HepG2 (cell line): ENCODE data around the gene LAMTOR3. TPM values are rescaled to one million over a fixed set of nuclear protein-coding genes. Genes with fewer than 3 reads are reported as not detected.
A peak's percentile ranks its signal among the peaks of the same experiment; 100 is the strongest.

Experiments
- ADNP ChIP-seq: sonication (generic); formaldehyde crosslinking; IDR thresholded peaks from 2 replicates; pipeline ENCODE4 v1.4.0; 2020; ENCODE audit warnings: missing genetic modification reagents
- E2F1 ChIP-seq: sonication (generic); formaldehyde crosslinking; IDR thresholded peaks from 2 replicates; pipeline ENCODE4 v1.5.0; 2020; ENCODE audit warnings: missing genetic modification reagents
- ERF ChIP-seq: IDR thresholded peaks from 2 replicates; pipeline ENCODE4 v1.6.1; 2018; ENCODE audit warnings: missing biosample characterization, missing genetic modification reagents
- FOXA3 ChIP-seq: IDR thresholded peaks from 2 replicates; pipeline ENCODE4 v1.6.1; 2016; ENCODE audit warnings: missing genetic modification reagents, missing compliant biosample characterization
- FOXP4 ChIP-seq: sonication (generic); formaldehyde crosslinking; IDR thresholded peaks from 2 replicates; pipeline ENCODE4 v1.4.0; 2020; ENCODE audit warnings: missing genetic modification reagents
- HBP1 ChIP-seq: IDR thresholded peaks from 2 replicates; pipeline ENCODE4 v1.6.1; 2016; ENCODE audit warnings: low read depth, control low read depth
- MTERF4 ChIP-seq: sonication (generic); formaldehyde crosslinking; IDR thresholded peaks from 2 replicates; pipeline ENCODE4 v1.8.0; 2023; ENCODE audit warnings: mild to moderate bottlenecking, missing genetic modification reagents
- NFATC3 ChIP-seq: sonication (generic); formaldehyde crosslinking; IDR thresholded peaks from 2 replicates; pipeline ENCODE4 v1.5.1; 2020; ENCODE audit warnings: mild to moderate bottlenecking, missing genetic modification reagents
- PAX8 ChIP-seq: sonication (generic); formaldehyde crosslinking; IDR thresholded peaks from 2 replicates; pipeline ENCODE4 v1.8.0; 2022; ENCODE audit warnings: mild to moderate bottlenecking, missing genetic modification reagents, borderline replicate concordance
- RCOR2 ChIP-seq: IDR thresholded peaks from 2 replicates; pipeline ENCODE4 v1.6.1; 2016; ENCODE audit warnings: missing biosample characterization, missing genetic modification reagents
- SIN3A ChIP-seq: IDR thresholded peaks from 2 replicates; pipeline ENCODE4 v1.6.1; 2011; ENCODE audit warnings: low read depth, mild to moderate bottlenecking, control low read depth, low read length, borderline replicate concordance
- SP4 ChIP-seq: sonication (generic); formaldehyde crosslinking; IDR thresholded peaks from 2 replicates; pipeline ENCODE4 v1.8.1; 2023; ENCODE audit warnings: mild to moderate bottlenecking, missing genetic modification reagents
- TBL1XR1 ChIP-seq: fragments of 150-350 bp; IDR thresholded peaks from 2 replicates; pipeline ENCODE4 v1.6.1; 2014; ENCODE audit warnings: borderline replicate concordance, low read length; ENCODE audit not compliant: partially characterized antibody
- TOPORS ChIP-seq: sonication (generic); formaldehyde crosslinking; IDR thresholded peaks from 2 replicates; pipeline ENCODE4 v1.8.0; 2023; ENCODE audit warnings: mild to moderate bottlenecking, missing genetic modification reagents
- TRAFD1 ChIP-seq: sonication (generic); formaldehyde crosslinking; IDR thresholded peaks from 2 replicates; pipeline ENCODE4 v1.5.1; 2020; ENCODE audit warnings: missing genetic modification reagents, mild to moderate bottlenecking, borderline replicate concordance
- ZFP36 ChIP-seq: fragments of 150-350 bp; IDR thresholded peaks from 2 replicates; pipeline ENCODE4 v1.6.1; 2018; ENCODE audit warnings: borderline replicate concordance, low read length, low read depth; ENCODE audit not compliant: partially characterized antibody
- ZNF432 ChIP-seq: sonication (generic); formaldehyde crosslinking; IDR thresholded peaks from 2 replicates; pipeline ENCODE4 v1.5.0; 2020; ENCODE audit warnings: missing genetic modification reagents, mild to moderate bottlenecking, borderline replicate concordance
- ZNF501 ChIP-seq: sonication (generic); formaldehyde crosslinking; IDR thresholded peaks from 2 replicates; pipeline ENCODE4 v1.5.1; 2020; ENCODE audit warnings: mild to moderate bottlenecking, moderate library complexity, missing genetic modification reagents
- ZNF556 ChIP-seq: sonication (generic); formaldehyde crosslinking; IDR thresholded peaks from 2 replicates; pipeline ENCODE4 v1.4.0; 2020; ENCODE audit warnings: mild to moderate bottlenecking, missing genetic modification reagents, borderline replicate concordance
- ZNF557 ChIP-seq: sonication (generic); formaldehyde crosslinking; IDR thresholded peaks from 2 replicates; pipeline ENCODE4 v1.4.0; 2020; ENCODE audit warnings: missing genetic modification reagents
- polyA plus RNA-seq, 8 experiments: library from polyadenylated mRNA; depleted of rRNA in 3 of 8; stranded (reverse) in 7 of 8; unstranded in 1 of 8; fragments of >200 nt; fragmentation: Illumina TruSeq in 4 of 8; extraction: Trizol in 4 of 8; gene quantifications; 2 replicates each; pipeline versions ENCODE4 v1.2.1 to v1.2.3, GENCODE V29; 2011 to 2016; ENCODE audit warnings: low read depth in 4 of 8, missing spikeins in 1 of 8, mixed read lengths in 1 of 8; ENCODE audit not compliant: insufficient read depth in 1 of 8
- total RNA-seq, 5 experiments: library from RNA; depleted of rRNA; stranded (reverse); fragments of >200 nt; fragmentation: Illumina TruSeq; extraction: Trizol; gene quantifications; 2 replicates each; pipeline ENCODE4 v1.2.3, GENCODE V29; 2016; ENCODE audit warnings: low read depth in 1 of 5

The LAMTOR3 gene
- total and polyA plus RNA-seq, 2 of the 13 experiments (the other 11 are each of a cell fraction or from before 2014, with no cell fraction given) = 47.6 to 49.1 TPM

- TF ChIP-seq FOXP4 (CRISPR knock-in tag) = no peak
- peak; percentile 89 for TF ChIP-seq HBP1
- TF ChIP-seq FOXA3 (CRISPR knock-in tag) = no peak; the same call in 1 of the 2 replicates
- no peak for TF ChIP-seq RCOR2
- no peak for TF ChIP-seq E2F1 (CRISPR knock-in tag)
- no peak for TF ChIP-seq PAX8
- TF ChIP-seq ERF = peak; percentile 36; the same call in 1 of the 2 replicates
- TF ChIP-seq MTERF4 = 0 out of 2 replicates have a peak, but pooled peaks have one; percentile 29
- no peak for TF ChIP-seq NFATC3 (CRISPR knock-in tag)
- peak; percentile 90 for TF ChIP-seq SIN3A
- no peak for TF ChIP-seq TRAFD1 (CRISPR knock-in tag)
- no peak for TF ChIP-seq ZNF557 (CRISPR knock-in tag)
- no peak for TF ChIP-seq ADNP (CRISPR knock-in tag)
- no peak for TF ChIP-seq ZNF556 (CRISPR knock-in tag)
- no peak for TF ChIP-seq SP4 (CRISPR knock-in tag)
- no peak; the same call in 1 of the 2 replicates for TF ChIP-seq ZNF501 (CRISPR knock-in tag)
- no peak for TF ChIP-seq ZNF432 (CRISPR knock-in tag)
- no peak for TF ChIP-seq ZFP36
- TF ChIP-seq TOPORS (CRISPR knock-in tag) = no peak
- TF ChIP-seq TBL1XR1 = peak; percentile 56
Measured at GRCh38 chr4:99894161-99894997, at the start of gene LAMTOR3 (continued).
